CD4-positive, alpha-beta T cell treated with Interferon gamma for 1 hour (primary cell): ENCODE measurements around the gene GGT7.
"Not testable (repeated sequence)": the region's sequence is repeated elsewhere in the genome, so short reads cannot be mapped to it uniquely, and the experiment has no call there.

Experiments
- DNase-seq: peaks from one replicate; pipeline ENCODE4 v3.0.0-alpha.2; 2020

The GGT7 gene, protein sequence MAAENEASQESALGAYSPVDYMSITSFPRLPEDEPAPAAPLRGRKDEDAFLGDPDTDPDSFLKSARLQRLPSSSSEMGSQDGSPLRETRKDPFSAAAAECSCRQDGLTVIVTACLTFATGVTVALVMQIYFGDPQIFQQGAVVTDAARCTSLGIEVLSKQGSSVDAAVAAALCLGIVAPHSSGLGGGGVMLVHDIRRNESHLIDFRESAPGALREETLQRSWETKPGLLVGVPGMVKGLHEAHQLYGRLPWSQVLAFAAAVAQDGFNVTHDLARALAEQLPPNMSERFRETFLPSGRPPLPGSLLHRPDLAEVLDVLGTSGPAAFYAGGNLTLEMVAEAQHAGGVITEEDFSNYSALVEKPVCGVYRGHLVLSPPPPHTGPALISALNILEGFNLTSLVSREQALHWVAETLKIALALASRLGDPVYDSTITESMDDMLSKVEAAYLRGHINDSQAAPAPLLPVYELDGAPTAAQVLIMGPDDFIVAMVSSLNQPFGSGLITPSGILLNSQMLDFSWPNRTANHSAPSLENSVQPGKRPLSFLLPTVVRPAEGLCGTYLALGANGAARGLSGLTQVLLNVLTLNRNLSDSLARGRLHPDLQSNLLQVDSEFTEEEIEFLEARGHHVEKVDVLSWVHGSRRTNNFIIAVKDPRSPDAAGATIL

DNA sequence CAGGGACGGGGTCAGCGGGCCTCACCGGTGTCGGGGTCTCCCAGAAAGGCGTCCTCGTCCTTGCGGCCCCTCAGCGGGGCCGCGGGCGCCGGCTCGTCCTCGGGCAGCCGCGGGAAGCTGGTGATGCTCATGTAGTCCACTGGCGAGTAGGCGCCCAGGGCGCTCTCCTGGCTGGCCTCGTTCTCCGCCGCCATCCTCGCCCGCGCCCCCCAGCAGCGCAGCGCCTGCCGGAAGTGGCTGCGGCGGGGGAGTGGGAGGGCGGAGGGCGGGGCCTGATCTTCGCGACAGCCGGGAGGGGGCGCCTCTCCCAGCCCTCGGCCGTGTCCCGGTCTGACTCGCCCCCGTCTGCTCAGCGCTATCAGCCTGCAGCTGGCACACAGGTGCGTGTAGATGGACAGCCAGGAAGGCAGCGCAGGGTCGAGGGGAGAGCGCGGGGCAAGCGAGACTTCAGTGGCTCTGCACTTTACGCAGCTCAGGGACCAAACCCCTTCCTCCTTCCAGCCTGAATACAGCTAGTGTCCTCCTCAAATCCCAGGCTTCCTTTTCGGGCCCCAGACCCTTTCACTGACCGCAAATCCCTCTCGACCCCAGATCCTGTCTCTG, at the start of gene GGT7:
Gene GGT7 (minus strand): TSS at position 235 of the 603 bp plus-strand sequence. CDS start 41 bp downstream, at position 194.
- peak; percentile 83 for DNase-seq

DNA sequence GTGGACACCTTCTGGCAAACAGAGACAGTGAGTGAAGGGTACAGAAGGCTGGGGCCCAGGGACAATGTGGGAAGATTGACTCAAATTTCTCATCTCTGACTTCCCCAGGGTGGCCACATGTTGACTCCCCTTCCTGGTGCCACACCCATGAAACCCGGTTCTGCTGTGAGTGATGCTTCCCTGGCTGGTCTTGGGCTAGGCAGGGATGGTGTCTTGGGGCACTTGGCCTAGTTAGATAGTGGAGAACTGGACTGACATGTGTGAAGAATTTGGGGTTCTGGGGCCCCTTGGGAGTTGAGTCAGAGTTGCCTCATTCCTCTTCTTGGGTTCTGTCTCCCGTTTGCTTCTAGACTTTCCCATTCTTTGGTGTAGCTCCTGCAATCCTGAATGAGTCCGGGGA, 48.8 kb upstream of the GGT7 start:
- DNase-seq: no peak

DNA sequence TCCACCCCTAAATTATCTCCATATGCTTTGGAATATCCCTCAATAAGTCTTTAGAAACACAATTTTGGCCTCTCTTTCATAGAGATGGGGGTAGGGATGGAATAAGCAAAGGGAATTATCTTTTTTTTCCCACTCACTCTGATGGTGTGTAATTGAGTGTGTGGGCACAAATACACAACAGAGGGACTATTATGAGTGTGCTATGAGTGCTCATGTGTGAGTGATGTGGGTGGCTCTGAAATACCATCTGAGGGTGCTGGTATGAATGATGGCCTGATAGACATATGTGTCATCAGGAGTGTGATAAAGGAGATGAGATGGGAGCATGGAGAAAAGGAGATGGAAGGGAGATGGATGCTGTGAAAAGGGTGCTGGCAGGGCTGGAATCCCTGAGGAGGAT, 47.4 kb upstream of the GGT7 start:
- DNase-seq: no peak

DNA sequence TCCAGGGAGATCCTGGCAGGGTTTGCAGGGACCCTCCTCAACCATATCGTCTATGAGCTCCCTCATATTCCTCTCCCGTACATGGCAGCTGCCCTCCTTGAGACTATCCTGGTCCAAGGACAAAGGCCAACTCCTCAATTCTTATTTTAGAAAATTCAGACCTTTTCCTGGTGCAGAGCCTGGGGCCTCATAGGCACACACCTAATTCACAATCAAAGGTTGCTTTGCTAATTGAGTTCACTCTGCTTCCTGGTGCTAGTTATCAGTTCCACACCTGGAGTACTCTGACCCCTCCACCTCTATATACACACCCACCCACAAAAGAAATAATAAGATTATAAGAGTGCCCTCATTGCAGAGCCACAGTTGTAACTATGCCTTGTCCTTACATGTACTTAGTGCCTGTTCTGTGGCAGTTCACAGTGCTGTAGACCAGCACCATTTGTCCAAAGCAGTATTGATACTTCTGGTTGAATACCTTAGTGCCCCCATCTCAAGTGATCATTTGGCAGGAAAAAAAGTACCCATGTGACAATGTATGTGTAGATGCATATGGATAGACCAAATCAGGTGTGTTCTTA, 44.2 kb upstream of the GGT7 start:
- no peak for DNase-seq

DNA sequence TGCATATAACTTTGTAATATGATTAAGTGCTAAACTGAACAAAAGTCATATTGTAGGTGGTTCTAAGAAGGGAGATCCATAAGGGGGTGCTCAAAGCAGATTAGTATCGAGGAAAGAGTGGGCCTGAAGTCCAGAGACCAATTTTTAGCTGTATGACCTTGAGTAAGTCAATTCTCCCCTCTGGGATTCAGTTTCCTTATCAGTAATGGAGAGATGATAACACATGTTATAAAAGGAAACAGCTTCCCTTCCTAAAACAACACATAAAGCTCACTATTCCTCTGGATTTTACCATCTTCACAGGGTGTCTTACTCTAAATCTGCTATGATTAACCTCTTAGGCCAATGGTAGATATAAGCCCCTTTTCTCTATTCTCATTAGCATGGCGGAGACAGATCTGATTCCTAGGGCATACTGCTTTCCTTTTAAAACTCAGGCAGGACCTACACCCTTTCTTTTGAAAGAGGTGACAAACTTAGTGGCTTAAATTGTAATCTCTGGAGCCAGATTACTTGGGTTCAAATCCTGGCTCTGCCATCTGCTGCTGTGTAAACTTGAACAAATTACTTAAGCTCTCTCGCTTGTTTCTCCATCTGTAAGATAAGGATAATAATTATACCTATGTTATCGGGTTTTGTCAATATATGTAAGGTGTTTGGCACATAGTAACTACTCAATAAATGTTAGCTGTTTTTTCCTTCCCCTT, 43.2 kb upstream of the GGT7 start:
- DNase-seq: no peak

DNA sequence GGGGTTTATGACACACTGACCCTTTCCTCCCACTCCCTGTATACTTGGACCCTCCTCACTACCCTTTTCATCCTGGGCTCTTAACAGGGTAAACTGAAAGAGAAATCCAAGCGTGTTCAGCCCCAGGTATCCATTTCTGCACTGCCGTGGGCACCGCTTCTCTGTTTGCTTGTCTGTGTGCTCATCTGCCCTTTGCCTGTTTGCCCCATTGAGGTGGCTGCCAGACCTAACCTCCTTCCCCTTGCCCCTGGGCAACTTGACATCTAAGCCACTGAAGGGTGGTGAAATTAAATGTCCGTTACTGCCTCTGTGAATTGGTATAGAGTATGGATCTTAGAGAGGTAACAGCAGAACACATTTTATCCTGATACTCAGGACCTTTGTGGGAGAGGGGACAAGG, 42.5 kb upstream of the GGT7 start:
- DNase-seq: no peak

DNA sequence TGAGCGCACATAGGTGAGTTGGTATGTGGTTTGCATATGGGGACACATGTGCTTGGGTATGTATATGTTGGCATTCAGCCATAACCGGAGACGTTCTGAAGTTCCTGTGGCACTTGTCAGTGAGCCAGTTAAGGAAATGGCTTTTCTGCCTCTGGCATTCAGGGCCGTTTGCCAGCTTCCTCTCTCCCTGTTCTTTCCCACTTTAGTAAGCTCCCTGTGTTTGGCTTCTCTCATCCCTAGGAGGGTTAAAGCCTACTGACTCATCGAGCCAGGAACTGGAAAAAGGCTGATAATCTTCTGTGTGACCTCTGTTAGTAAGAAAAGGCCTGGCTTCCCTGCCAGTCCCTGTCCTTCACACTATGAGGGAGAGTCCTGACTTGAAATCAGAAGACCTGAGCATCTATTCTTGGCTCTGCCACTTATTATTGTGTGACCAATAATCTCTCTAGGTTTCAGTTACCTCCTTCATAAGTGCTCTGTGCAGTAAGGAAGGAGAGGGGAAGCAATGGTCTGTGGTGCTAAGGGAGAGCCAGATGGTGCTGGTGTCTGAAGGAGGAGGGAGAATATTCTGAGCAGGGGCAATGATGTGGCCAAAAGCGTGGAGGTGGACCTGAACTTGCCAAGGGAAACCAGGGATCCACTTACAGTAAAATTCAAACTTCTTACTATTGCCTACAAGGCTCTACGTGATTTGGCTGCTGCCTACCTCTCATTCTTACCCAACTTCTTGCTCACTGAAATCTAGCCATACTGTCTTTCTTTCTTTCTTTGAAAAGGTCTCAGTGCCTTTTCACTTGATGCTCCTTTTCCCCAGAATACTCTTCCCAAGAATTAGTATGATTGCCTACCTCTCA, 35.2 kb upstream of the GGT7 start:
- no peak for DNase-seq

DNA sequence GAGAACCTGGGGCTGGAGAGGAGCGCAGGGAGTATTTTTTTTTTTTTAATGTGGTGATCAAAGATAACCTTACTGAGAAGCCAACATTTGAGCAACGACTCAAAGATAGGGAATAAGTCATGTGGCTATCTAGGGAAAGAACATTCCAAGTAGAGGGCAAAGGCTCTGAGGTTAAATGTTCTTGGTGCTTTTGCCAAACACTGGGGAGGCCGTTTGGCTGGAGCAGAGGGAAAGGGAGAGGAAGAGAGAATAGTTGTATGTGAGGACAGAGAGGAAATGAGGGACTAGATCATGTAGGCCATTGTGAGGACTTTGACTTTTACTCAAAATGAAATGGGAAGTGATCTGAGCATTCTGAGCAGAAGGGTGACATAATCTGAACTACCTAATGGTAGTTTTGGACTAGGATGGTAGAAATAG, 31.6 kb upstream of the GGT7 start:
- DNase-seq: no peak

DNA sequence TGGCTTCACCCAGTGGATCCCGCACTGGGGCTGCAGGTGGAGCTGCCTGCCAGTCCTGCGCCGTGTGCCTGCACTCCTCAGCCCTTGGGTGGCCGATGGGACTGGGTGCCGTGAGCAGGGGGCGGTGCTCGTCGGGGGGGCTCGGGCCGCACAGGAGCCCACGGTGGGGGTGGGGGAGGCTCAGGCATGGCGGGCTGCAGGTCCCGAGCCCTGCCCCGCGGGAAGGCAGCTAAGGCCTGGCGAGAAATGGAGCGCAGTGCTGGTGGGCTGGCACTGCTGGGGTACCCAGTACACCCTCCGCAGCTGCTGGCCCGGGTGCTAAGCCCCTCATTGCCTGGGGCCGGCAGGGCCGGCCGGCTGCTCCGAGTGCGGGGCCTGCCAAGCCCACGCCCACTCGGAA, 26.1 kb upstream of the GGT7 start:
- not testable (repeated sequence) for DNase-seq

DNA sequence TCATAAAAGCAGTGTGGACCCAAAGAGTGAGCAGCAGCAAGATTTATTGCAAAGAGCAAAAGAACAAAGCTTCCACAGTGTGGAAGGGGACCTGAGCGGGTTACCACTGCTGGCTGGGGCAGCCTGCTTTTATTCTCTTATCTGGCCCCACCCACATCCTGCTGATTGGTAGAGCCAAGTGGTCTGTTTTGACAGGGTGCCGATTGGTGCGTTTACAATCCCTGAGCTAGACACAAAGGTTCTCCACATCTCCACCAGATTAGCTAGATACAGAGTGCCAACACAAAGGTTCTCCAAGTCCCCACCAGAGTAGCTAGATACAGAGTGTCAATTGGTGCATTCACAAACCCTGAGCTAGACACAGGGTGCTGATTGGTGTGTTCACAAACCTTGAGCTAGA, 25.5 kb upstream of the GGT7 start:
- DNase-seq: not testable (repeated sequence)

DNA sequence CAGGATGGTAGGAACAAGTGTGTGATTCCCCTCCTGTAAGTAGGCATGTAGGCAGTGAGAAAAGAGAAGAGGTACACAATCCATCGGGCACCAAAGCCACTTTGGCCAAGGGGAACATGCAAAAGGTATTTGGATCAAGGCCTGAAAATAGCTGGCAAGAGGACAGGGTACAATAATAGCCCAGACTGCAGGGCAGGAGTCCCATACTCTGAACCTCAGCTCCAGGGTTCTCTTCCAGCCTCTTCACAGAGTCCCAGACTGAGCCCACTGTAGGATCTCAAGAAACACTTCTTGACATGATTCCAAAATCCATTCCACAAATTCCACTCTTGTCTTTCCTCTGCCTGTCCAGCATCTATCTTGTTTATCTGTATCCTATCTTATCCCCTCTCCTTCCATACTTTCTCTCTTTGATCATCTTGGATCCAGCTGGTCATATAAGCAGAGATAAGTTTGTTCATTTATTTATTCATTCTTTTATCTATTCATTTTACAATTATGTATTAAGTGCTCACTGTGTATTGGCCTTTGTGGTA, 23.5 kb upstream of the GGT7 start:
- no peak for DNase-seq

DNA sequence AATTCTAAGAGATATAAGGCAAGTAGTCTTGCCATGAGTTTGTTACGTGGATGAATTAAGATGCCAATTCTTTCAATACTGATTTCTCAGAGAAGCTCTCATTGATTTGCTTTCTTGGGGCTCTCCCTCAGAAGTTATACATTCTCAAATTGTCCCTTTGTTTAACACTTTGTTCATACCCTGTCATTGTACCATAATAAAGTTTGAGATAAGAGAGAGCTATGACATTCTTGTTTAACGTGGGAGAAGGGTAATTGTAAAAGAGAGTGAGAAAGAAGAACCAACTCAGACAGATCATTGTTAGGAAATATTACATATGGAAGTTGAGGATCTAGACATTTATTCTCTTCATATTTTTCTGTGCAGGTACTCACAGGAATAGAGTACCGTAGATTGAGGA, 22.8 kb upstream of the GGT7 start:
- no peak for DNase-seq

DNA sequence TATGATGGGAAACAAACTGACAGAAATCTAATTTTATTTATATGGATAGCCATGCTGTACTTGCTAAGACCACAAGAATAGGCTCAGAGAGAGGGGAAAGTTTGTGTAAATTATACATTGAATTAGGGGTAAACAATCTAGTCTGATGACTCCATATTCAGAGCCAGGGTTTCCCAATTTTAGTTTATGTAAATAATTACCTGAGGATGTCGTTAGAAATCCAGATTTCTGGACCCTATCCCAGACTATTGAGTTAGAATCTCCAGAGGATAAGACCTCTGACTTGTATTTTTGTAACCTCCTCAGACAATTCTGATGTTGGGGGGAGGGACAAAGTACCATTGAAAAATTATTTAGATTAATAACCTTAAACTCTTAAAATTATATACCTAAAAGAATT, 22.1 kb upstream of the GGT7 start:
- no peak for DNase-seq

DNA sequence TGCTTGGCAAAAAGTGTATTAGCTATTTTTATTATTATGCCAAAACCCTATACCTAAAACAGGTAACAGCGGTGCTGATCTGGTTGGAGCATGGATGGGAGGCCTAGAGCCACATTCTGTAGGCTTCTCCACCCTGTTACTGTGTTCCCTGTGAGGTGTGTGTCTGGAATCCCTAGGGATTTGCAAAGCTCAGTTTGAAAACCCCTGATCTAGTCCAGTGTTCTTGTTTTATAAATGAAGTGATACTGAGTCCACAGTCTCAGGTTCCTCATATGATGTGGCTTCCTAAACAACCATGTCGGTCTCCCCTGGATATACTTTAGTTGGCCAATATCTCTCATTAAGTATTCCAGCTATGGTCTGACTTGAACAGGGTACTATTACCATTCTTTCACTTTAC, 20.0 kb upstream of the GGT7 start:
- no peak for DNase-seq

DNA sequence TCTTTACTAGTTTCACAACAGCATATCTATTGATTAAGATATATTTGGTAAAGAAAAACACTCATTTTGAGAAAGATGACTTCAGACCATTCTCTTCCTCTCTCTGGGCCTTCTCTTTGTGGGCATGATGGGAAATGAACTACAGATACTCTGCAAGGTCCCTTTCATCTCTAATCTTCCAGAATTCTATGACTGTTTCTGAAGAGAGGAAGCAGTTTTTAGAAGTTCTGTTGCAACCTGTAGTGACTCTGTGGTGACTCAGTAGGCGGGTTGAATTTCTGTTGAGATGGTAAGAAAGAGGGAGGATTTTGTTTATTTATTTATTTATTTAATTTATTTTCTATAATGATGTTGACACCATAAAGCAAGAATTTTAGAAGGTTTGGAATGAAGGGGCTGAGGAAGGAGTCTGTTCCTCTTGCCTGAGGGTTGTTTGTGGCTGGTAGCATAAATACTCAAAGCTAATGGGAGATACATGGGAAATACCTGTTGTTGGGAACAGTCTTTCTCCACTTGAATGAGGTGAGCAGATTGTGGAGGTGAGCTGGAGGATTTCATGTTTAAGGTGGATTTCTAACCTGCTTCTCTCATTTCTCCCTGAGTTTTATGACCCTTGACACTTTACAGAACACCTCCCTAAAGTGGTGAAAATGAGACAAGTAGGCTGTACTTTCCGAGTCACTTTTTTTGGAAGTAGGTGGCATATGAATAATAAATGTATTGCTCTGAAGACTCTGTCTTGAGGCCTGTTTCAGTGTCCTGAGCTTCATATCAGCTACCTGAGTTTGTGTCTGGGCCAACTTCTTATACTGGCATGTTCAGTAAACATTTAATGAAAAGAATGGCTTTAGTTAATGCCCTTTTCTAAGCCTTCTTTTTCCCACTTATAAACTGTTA, 18.8 kb upstream of the GGT7 start:
- DNase-seq: peak; percentile 14

DNA sequence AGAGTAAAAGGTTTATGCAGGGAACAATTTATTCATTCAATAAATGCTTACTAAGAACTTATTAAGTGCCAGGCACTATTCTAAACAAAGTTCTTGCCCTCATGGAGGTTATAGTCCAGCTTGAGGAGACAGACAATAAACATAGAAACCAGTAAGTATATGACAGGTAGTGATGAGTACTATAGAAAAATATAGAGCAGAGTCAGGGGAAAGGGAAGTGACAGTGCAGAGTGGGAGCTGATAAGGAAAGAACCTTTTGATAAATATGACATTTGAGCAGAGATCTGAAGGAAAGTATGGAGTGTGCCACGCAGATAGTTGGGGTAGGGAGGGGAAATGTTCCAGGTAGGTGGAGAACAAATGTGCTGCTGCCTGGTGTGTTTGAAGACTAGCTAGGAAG, 15.8 kb upstream of the GGT7 start:
- DNase-seq: no peak

DNA sequence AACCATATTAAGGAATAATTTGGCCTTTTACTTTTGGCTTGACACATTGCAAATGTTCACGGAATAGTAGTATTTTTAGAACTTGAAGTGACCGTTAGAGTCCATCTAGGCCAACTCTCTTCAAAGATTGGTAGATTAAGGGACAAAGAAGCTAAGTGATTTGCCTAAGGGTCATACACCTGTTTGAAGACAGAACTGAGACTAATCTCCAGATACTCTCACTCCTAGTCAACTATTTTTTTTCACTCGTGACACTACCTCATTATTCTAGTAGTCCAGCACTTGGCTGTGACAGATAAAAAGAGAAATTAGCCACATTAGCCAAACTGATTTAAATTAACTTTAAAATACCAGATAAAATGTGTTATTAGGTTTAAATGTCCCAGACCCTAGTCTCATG, 14.4 kb upstream of the GGT7 start:
- DNase-seq: no peak

DNA sequence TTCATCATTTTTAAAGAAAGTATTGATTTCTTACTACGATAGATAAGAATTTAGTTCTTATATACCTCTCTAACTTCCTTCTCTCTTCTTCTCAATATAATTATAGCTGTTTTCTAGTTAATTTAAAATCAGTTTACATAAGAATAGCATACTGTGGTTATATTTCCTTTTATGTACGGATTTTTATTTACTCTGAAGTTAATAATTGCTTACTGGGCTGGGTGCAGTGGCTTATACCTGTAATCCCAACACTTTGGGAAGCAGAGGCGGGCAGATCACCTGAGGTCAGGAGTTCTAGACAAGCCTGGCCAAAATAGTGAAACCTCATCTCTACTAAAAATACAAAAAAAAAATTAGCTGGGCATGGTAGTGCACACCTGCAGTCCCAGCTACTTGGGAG, 13.5 kb upstream of the GGT7 start:
- DNase-seq: no peak

DNA sequence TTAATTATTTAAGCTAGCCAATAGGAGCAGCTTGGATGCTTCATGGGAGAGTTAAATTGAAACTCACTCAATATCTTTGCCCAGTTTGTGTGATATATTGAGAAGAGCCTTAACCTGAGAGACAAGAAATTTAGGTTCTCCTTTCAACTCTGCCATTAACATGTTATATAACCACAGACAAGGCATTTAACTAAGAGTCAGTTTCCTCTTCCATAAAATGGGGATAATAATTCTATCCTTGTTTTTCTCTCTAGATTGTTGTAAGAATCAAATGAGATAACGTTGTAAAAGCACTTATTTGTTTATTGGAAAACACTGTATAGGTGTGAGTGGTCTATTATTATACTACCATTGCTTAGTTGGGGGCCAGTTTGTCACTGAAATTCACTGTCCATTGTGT, 11.6 kb upstream of the GGT7 start:
- DNase-seq: no peak

DNA sequence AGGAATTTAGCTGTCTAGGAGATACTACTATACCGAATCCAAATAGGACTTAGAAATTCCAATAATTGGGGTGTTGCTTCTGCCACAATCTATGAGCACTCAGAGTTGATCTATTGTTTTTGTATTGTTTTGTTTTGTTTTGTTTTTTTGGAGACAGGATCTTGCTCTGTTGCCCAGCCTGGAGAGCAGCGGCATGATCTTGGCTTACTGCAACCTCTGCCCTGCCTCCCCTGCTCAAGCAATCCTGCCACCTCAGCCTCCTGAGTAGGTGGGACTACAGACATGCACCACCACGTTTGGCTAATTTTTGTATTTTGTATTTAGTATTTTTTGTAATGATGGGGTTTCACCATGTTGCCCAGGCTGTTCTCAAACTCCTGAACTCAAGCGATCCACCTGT, 11.2 kb upstream of the GGT7 start:
- no peak for DNase-seq
